Neural progenitor cell (in vitro differentiated cells): ENCODE results near the gene NT5DC1.

Experiments used
- CTCF ChIP-seq: fragments of 200-600 bp; sonication (generic); IDR thresholded peaks from 2 replicates; pipeline ENCODE4 v1.5.1; 2017; ENCODE audit warnings: antibody characterized with exemption, mild to moderate bottlenecking
- EZH2phosphoT487 ChIP-seq: fragments of 200-600 bp; sonication (generic); IDR thresholded peaks from 2 replicates; pipeline ENCODE4 v1.6.1; 2017; ENCODE audit warnings: antibody characterized with exemption

- TF ChIP-seq EZH2phosphoT487 (no peak), CTCF (no peak)
Measured at GRCh38 chr6:116136373-116136772, 35.7 kb downstream of the NT5DC1 start.
